Epidermal melanocyte (primary cell): ENCODE data around the gene CD28.

Experiments used
- DNase-seq: peaks from one replicate; pipeline ENCODE4 v3.0.0; 2011; ENCODE audit warnings: low spot score; ENCODE audit not compliant: insufficient read length

The CD28 gene

DNA sequence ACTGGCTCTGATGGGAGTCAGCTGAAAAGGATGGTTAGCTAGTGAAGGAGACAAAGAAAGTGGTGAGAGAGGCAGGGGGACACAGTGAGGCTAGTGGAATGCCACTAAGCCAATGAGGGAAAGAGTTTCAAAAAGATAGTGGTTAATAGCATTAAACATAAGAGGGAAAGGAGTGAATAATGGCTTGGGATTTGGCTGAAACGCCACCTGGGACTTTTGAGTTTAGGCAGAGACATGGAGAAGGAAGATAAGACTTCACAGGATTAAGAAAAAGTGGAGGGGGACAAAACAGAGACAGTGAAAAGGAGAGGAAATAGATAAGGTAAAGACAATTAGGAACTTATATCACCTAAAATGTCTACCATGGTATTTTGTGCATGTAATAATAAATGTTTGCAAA lies 6.9 kb downstream of the CD28 start:
- no peak for DNase-seq

DNA sequence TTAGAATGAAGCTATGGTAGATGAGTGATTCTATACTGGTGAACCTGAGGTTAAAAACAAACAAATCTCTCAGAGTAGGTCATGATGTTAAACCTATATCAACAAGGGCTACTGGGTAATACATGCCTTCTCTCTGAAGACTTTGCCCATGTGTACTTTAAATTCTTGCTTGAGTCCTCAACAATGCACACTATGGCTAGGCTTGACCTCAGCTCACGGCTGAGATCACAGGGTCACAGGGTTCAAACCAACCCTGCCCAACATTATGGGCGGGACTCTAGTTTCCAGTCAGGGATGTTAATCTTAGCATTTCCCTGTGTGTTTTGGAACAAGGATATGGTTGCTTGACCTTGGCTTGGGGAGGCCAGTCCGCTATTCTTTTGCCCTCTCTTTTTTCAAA lies 7.7 kb downstream of the CD28 start:
- no peak for DNase-seq

DNA sequence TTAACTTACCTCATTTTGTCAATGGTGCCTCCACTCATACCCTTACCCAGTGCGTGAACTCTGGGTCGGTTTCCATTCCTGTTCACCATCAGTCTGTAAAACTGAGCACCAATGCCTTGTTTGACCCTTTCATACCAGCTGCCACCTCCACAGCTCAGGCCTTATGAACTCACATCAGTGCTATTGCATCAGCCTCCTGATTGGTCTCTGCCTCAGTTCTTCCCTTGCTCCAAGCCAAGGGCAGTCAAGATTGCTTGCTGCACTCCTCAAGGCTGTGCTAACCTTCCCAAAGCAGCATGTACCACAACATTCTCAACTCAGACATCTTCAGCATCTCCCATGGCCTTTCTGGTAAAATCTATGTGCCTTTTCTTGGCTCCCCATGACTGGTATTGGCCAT lies 9.3 kb downstream of the CD28 start:
- DNase-seq, result no peak

DNA sequence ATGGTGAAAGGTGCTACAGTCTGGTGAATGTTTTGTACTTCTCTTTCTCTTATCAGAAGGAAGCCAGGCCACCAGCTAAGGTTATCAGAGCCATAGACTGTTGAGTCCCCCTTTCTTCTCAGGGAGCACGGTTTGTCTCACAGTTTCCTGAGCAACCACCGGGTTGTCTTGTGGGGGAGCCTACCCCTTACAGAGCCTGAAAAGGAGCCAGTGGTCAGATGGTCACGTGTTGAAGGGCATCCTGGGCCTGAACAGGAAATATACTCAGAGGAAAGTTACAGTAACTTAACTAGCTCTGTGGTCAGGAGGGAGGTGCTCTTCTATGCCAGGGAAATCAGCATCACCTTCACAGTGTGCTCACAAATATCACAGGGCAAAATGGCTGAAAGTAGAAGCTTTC lies 11.6 kb downstream of the CD28 start:
- DNase-seq, result no peak

DNA sequence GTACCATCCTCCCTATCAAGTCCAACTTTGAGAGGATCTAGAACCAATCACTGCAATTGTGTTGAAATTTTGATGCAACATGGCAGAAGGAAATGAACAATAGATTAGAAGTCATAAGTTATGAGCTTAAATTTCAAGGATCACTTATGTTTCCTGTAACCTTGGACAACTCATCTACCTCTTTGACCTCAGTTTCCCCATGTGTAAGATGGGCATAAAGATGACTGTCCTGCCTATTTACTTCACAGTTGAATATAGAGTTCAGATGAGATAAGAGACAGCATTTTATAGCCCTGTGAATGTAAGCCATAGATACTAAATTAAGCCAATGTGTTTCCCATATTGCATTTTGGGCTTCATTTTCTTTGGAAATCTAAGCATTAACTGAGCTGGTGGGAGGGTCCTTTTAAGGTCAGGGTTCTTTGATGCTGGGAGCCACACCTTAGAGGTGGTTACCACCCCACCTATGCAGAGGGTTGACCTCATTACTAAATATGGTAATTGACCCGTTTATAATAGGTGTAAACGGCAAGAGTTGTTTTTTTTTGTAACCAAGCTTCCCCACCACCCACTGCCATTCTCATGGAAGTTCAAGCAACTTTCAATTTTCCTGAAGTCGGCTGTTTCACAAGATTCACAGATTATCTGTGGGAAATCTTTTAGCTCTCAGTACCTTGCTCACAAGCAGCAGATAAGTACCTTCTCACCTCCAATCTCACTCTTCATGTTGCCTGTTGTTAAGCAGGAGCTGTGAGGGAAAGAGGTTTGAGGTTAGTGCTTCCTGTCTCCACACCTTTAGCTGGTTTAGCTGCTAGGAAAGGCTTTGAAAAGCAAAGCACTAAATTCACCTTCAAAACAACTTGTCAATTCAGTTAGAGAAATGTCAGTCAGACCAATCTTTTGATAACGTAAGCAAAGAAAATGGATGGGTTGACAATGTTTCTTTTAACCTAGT lies 13.3 kb downstream of the CD28 start:
- no peak for DNase-seq

DNA sequence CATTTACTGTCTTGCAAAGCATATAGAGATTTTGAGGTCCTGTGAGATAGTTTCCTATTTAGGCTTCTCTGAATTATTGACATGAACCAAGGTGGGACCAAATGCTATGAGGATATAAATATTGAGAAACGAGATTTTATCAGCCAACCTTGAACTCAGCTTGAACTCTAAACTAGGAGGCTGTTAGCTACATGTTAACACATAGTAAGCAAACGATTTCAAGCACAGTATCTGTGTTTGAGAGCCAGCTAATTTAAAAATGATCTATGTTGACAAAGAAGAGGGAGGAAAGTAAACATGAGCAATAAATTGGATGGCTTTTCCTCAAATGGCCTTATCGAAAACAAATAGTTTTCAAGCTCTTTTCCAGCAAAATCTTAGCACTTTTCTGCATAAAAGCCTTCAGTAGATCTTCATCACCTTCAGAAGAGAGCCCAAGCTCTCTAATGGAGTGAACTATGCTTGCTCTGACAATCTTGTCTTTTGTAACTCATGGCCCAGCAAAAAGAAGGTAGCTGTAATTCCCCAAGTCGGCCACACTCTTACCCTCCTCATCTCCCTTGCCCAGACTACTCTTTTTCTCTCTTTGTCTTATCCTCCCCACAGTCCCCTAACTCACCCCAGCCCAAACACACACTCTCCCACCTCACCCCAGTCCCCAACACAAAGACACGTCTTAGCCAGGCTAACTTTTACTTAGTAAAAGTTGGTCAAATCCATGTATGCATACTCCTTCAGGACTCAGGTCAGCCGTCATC lies 14.7 kb downstream of the CD28 start:
- DNase-seq, result no peak

DNA sequence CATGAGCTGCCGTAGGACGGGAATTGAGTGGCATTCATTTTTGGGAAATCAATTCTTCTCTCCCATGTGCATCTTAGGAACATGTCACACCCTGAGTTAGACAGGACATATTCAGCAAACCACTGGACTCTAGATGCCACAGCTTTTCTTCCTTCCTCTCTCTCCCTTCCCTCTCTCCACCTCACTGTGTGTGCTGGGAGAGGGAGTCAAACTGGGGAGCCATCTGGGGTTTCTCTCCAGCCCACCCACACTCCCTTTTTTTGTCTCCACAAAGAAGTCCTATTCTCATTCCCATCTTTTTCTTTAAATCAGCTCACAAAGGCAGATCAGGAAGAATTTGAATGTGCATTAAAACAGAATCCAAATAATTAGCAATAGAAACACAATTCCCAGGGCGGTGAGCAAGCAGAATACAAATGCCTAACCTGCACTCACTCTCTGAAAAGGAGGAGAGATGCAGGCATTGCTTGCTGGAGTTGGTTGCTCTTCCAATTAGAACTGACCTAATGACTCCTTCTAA lies 15.4 kb downstream of the CD28 start:
- no peak for DNase-seq

DNA sequence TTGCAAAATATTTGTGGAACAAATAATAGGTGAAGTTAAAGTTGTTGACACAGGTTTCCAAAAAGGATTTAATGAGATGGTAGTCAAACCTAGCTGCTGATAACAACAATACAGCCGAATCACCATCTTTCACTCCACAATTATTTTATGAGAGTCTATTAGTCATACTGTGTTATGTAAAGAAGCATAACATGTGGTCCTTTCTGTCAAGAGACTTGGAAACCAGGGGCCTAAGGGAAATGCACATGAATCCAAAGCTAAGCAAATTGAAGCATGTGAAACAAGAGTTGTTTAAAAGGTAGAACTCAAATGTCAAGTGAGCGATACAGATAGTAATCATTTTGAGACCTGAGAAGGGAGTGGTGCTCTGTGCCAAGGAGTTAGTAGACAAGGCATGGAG lies 16.0 kb downstream of the CD28 start:
- DNase-seq, result no peak

DNA sequence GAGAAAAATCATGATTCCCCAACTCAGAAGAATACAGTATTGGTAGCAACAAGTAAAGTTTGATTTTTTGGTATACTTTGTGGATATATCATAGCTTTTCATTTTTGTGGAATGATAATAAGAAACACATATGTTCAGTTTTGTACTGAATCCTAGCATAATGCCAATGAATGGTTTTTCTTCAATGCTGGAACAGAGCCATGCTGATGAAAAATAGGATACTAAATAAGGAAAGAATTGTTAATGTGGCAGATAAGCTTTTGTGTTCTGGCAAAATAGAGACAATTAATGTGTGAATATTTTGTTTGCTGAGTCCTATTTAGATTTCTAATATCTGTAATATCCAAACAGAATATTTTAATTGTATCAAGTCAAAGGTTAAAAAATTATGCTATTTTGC lies 21.9 kb downstream of the CD28 start:
- no peak for DNase-seq

DNA sequence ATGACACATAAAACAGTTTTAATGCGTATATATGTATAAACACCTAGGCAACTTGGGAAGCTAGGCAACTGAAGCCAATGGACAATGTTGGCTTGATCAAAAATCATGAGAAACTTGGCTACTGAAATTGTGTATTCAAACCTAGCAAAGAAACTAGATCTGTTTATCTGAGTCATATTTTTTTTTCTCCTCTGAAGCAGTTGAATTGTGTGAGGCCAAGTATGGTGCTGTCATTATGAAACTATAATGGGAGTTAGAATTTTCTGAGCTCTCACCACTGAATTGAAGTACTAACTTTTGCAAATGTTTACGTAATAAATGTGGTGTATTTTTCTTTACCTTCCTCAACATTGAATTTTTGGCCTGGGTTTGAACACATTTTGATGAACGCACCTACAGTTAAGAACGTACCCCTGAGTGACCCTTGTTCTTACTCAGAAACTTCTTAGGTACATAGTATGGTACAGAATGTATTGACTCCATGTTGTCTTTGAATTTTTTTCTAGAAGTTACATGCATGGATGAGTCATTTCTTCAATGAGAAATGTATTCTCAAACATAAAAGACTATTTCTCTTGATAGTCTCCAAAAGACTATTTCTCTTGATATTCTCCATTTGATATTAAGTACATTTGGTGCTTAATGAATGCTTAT lies 23.8 kb downstream of the CD28 start:
- no peak for DNase-seq

DNA sequence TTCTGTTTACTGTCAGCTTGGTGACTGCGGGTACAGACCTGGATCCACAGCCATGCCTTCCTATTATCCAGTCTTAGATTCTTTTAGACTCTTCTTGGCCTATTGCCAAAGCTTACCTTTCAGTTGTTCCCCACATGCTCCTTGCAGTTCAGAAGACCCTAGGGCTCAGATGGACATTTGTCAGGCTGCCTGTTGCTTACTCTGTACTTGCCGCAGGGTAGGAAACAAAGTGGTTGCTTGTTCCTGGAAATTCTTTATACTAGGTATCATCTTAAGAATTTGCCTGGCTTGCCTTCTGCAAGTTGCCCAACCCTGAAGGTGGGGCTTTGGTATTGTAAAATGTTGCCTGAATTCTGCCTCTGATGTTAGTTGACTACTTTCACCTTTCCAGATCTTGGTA lies 24.4 kb downstream of the CD28 start:
- no peak for DNase-seq

DNA sequence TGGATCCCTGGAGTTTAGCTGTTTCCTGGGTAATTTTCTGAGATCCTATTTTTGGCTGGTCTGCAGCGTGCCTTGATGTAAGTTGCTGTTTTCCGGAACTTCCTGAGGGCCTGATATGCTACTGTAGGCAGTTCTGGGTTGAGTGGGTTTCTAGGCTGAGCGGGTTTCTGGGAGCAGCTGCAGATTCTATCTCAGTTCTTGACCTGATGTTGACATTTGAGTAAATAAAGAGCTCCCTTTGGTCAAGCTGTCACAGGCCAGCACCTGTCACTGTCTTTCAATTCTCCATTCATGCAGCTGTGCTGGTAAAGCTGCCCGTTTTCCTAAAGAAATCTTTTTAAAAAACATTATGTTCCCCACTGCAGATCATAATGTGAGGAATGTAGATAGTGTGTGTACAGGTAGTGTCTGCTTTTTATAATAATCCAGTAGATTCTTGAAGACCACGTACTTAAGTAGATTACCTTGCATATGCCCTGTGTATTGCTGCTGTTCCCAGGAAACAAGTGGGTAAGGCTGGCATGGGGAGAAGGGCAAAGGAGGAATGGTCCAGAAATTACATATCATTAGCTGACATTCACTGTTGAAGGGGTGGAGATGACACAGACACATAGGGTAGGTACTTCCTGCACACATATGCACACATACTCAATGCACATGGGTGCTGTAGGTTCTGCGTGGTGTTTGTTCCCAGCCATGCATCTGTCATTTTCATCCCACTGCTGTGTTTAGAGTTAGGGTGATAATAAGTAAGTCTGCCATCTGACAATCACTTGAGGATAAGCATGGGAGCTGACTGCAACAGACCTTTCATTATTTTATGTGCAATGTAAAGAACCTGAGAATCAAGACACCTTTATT lies 25.9 kb downstream of the CD28 start:
- no peak for DNase-seq

DNA sequence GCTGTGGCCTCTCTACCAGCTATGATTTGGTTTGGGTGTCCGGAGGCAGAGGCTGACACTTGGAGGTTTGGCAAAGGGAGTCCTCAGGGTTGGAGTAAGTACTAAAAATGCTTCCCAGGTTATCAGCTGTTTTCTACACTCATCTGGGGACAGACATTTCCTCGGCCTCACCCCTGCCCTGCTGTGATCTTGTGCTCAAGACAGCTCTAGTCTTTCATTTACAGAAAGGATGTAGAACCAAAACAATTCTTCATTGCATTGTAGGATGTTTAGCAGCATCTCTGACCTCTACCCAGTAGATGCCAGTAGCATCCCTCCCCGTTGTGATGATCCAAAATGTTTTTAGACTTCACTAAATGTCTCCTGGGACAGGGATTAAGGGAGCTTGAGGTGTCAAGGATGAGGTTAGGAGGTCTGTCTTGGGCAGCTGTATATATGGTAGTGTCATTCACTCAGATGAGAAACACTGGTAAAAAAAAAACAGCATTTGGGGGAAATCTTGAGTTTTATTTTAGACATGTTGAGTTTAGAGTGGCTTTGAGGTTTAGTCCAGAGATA lies 26.6 kb downstream of the CD28 start:
- DNase-seq, result no peak

DNA sequence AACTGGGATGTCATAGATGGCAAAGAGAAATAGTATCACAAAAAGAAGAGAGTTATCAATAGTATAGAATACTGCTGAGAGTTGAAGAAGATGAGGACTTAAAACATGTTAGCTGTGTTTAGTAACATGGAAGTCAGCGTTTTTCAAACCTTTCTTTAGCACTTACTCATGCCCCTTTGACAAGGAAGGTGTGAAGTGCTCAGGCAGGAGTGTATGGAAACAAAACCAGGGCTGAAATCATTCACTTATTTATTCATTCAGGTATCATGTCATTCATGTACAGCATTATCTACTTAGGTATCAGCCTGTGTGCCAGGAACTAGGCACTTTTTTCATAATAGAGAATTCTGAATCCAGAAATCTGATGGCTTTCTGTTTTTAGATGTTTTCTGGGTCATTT lies 27.2 kb downstream of the CD28 start:
- DNase-seq, result no peak

DNA sequence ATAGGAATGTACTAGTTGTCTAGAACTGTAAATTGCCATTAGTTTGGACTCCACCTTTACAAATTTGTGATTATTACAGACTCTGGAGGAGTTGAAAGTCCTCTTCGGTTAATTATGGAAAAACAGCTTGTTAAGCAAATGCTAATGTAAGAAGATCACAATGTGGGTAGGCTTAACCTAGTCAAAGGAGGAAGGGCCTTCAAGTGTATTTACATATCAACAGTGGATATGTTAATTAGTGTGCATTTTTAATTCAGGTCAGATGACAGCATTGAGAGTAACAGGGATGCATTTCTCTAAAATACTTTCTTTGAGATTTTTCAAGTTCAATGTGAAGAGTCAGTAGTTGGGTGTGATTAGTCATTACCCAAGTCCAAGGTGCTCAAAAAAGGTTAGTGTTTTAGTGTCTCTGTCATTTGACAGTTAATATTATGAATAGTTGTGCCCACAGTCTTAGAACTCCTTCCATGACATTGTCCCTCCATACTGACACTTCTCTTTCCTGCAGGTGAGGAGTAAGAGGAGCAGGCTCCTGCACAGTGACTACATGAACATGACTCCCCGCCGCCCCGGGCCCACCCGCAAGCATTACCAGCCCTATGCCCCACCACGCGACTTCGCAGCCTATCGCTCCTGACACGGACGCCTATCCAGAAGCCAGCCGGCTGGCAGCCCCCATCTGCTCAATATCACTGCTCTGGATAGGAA lies 28.0 kb downstream of the CD28 start:
- DNase-seq, result no peak

DNA sequence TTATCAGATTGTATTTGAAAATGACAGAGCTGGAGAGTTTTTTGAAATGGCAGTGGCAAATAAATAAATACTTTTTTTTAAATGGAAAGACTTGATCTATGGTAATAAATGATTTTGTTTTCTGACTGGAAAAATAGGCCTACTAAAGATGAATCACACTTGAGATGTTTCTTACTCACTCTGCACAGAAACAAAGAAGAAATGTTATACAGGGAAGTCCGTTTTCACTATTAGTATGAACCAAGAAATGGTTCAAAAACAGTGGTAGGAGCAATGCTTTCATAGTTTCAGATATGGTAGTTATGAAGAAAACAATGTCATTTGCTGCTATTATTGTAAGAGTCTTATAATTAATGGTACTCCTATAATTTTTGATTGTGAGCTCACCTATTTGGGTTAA lies 30.9 kb downstream of the CD28 start:
- DNase-seq, result no peak

DNA sequence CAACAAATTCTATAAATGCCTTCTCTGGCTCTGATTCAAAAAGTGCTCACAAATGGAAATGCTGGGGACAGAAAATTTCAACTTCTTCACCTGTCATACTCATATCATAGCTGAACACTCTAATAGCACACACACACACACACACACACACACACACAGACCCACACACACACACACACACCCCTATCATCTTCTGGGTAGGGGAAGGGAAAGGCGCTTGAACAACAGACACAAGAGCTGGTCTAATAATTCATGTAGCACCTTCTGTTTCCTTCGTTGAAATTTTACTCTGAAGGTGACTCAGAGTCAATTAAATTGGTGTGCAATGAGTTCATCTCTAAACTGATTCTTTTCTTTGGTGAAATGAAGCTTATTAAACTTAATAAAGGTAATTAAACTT lies 32.9 kb downstream of the CD28 start:
- no peak for DNase-seq

DNA sequence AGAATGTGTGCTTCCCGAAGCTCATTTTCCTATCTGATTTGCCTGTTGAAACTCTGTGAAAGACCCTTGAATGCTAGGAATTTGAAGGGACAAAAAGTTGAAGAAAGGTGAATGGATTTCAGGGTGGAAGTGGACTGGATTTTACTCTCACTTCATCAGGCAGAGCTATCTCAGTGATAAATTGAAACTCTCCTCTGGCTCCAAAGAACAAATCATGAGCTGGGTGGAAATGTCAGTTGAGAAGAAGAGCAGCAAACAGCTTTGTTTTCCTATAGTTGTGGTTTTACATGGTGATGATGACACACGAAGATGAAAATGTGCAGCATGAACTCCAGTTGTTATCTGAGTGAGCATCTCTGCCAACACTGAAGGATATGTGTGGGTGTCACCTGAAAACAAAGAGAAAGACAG lies 34.4 kb downstream of the CD28 start:
- no peak for DNase-seq

DNA sequence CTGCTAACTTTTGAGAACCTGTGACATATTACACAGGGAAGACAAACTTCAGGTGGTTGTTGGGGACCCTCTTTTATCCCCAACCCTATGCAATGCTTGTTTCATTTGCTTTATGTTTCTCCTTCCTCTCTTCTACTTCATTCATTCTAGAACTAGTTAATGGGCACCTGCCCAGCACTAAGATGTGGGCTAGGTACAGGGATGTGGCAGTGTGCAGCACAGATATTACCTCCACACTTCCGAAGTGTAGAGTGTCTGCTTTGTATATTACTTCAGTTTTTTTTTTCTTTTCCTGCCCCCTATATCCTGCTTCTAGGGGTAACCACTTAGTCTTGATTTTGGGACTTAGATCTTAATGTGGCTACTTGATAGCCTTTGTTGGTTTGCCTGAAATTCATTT lies 35.1 kb downstream of the CD28 start:
- DNase-seq, result no peak

DNA sequence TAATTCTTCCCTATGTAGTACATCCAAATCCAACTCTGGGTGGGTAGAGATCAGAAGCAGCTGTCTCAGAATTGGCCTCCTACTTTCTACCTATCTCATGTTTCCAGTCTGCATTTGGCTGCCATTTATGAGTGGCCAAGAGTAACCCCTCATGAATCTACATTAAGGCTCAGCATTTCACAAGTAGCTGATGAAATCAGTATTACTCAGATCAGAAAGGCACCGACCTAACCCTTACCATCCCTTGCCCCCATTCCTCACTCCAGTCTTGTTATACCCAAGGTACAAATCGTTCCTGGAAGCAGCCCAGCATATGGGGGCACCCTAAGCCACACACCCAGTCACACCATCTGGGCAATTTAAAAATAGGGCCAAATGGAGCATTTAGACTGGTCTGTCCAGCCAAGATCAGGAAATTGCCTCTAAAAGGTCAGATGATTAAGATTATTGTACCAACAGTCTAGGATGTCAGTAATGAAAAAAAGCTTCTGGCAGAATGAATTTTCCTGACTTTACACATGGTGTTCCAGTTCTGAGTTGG lies 37.1 kb downstream of the CD28 start:
- DNase-seq, result no peak
